ENCODE results near the gene CUX1. TPM values are rescaled to one million over a fixed set of nuclear protein-coding genes. Genes with fewer than 3 reads are reported as not detected.

CUX1 gene
- total RNA-seq, 1 experiment from 2014 or later = 54.8 TPM

GRCh38 chr7:101803203-101804087 lies 14.0 kb upstream of the CUX1 start:
- no TSS peak for BruUV-seq (replicated peaks)
- DNase-seq = no peak
- no peaks in the 10 kb centered on the region for H3K9me3 Mint-ChIP-seq (ENCODE audit: low read depth, unreplicated experiment)
- H3K27ac Mint-ChIP-seq (ENCODE audit: unreplicated experiment) = no peak overlapping the region
- TF ChIP-seq CTCF (IDR thresholded peaks at IDR 0.05; ENCODE audit: unreplicated experiment) = no peak
- H3K4me1 Mint-ChIP-seq (ENCODE audit: low read depth, unreplicated experiment) = peaks cover 17% of the 10 kb centered on the region
- H3K4me3 Mint-ChIP-seq (ENCODE audit: low read depth, unreplicated experiment) = no peak overlapping the region
- intact Hi-C loops (cut with micrococcal nuclease; ENCODE audit: unreplicated experiment) = no loop called here
- H3K36me3 Mint-ChIP-seq (ENCODE audit: insufficient read depth, unreplicated experiment) = no peaks in the 10 kb centered on the region
- peaks cover 31% of the 10 kb centered on the region for H3K27me3 Mint-ChIP-seq (ENCODE audit: unreplicated experiment)
- CTCF ChIA-PET = no interaction called here

DNA sequence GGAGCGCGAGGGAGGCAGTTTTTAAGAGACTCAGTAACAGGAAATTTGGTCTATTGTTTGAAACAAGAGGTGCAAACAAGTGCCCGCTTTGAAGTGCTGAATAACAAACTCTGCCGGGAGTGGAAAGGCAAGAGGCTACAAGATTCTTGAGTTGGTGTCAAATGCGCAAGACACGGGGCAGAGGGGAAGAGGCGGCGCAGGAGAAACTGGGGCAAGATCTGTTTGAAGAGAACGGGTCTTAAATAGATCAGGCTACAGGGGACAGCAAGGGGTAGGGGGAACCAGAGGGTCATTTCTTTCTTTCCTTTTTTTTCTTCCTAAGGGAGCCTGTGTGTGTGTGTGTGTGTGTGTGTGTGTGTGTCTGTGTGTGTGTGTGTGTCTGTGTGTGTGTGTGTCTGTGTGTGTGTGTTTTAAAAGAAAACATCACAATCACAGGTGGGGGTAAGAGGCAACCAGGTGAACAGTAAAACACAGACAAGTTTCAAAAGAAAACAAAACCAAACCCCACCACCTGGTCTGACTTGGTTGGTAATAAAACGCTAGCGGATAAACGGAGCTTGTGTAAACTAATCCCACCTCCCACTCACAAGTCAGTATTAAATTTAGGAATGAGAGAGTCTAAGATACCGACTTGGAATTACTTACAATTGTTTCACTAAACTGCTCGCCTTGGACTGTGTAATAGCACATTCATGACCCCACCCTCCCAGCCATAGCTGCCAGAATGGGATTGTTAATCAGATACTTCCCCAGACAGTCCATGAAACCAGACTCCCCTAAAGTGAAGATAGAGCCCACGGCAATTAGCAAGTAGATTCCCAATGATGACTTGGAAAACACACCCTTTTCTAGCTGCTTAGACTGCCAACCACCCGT lies 13.1 kb upstream of the CUX1 start:
- no peak overlapping the region for H3K27ac Mint-ChIP-seq (ENCODE audit: unreplicated experiment)
- no peaks in the 10 kb centered on the region for H3K36me3 Mint-ChIP-seq (ENCODE audit: insufficient read depth, unreplicated experiment)
- DNase-seq = no peak
- no TSS peak for BruUV-seq (replicated peaks)
- peaks cover 17% of the 10 kb centered on the region for H3K4me1 Mint-ChIP-seq (ENCODE audit: low read depth, unreplicated experiment)
- CTCF ChIA-PET = interaction anchor here (0.7 to 0.9 kb wide), 3 partner anchors 61 to 197 kb away, joined by 3 to 7 read pairs (median 3); no protein-coding TSS in a partner anchor
- H3K4me3 Mint-ChIP-seq (ENCODE audit: low read depth, unreplicated experiment) = no peak overlapping the region
- H3K27me3 Mint-ChIP-seq (ENCODE audit: unreplicated experiment) = peaks cover 31% of the 10 kb centered on the region
- intact Hi-C loops (cut with micrococcal nuclease; ENCODE audit: unreplicated experiment) = no loop called here
- H3K9me3 Mint-ChIP-seq (ENCODE audit: low read depth, unreplicated experiment) = no peaks in the 10 kb centered on the region
- TF ChIP-seq CTCF (IDR thresholded peaks at IDR 0.05; ENCODE audit: unreplicated experiment) = no peak

DNA sequence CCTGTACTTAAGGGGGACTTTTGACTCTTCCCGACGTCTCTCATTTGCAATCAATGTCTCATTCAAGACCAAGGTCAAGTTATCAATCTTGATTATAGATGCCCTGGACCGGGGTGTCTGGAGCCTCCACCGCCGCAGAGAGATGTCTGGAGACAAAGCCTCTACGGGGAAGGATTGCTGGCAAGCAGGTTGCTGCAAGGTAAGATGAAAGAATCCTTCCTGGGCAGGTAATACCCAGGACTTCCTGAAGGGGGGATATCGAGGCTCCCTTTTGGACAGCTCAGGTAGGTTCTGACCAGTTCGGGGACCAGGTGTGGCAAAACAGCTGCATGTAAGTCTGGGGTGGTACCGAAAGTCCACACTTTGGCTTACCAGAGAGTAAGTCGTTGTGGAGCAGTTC lies 12.5 kb upstream of the CUX1 start:
- TF ChIP-seq CTCF (IDR thresholded peaks at IDR 0.05; ENCODE audit: unreplicated experiment) = peak; percentile 29
- no peak overlapping the region for H3K27ac Mint-ChIP-seq (ENCODE audit: unreplicated experiment)
- no TSS peak for BruUV-seq (replicated peaks)
- no peak overlapping the region for H3K4me3 Mint-ChIP-seq (ENCODE audit: low read depth, unreplicated experiment)
- H3K27me3 Mint-ChIP-seq (ENCODE audit: unreplicated experiment) = peaks cover 31% of the 10 kb centered on the region
- no peaks in the 10 kb centered on the region for H3K36me3 Mint-ChIP-seq (ENCODE audit: insufficient read depth, unreplicated experiment)
- intact Hi-C loops (cut with micrococcal nuclease; ENCODE audit: unreplicated experiment) = no loop called here
- H3K9me3 Mint-ChIP-seq (ENCODE audit: low read depth, unreplicated experiment) = no peaks in the 10 kb centered on the region
- DNase-seq = peak; percentile 49
- H3K4me1 Mint-ChIP-seq (ENCODE audit: low read depth, unreplicated experiment) = peaks cover 17% of the 10 kb centered on the region
- CTCF ChIA-PET = interaction anchor here (0.7 to 0.9 kb wide), 4 partner anchors 60 to 196 kb away, joined by 3 to 7 read pairs (median 3); no protein-coding TSS in a partner anchor

DNA sequence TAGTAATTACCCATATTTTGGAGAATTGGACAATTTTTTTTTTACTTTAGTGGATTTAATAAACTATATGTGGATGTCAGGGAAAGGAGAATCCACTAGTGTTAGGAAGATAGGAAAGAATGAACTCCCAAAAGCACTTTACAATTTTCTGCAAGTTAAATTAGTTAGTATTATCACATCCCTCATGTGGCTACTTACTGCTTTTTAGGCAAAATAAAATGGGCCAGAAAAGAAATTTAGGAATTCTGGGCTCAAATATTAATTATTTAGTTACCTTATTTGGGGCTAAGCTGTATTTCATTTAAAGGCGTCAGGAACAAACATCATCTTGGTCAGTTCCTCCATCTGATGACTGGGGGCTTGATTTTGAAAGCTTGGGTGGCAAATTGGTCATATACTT lies 4.8 kb upstream of the CUX1 start:
- TF ChIP-seq CTCF (IDR thresholded peaks at IDR 0.05; ENCODE audit: unreplicated experiment) = no peak
- no peak for DNase-seq
- Mint-ChIP-seq H3K36me3 (ENCODE audit: insufficient read depth, unreplicated experiment) (peaks cover 15% of the 10 kb centered on the region), H3K4me3 (ENCODE audit: low read depth, unreplicated experiment) (no peak overlapping the region), H3K27me3 (ENCODE audit: unreplicated experiment) (no peaks in the 10 kb centered on the region), H3K27ac (ENCODE audit: unreplicated experiment) (no peak overlapping the region), H3K4me1 (ENCODE audit: low read depth, unreplicated experiment) (no peaks in the 10 kb centered on the region), H3K9me3 (ENCODE audit: low read depth, unreplicated experiment) (no peaks in the 10 kb centered on the region)
- intact Hi-C loops (cut with micrococcal nuclease; ENCODE audit: unreplicated experiment) = loop anchor here (5.0 to 10.0 kb wide), 5 partner anchors 68 to 422 kb away; no protein-coding TSS in a partner anchor
- no TSS peak for BruUV-seq (replicated peaks)
- CTCF ChIA-PET = no interaction called here
